B cell (primary cell): ENCODE results near the gene DCUN1D3. TPM values are rescaled to one million over a fixed set of nuclear protein-coding genes. Genes with fewer than 3 reads are reported as not detected.

Experiments used
- ATAC-seq: fragments of 200-7000 bp; cut with Tn5 transposase; one replicate; pipeline ENCODE4 v1.10.0; 2021; ENCODE audit warnings: low read depth, mild to moderate bottlenecking, moderate number of reproducible peaks, moderate library complexity
- CTCF ChIA-PET: fragments of 350-600 bp; sonication (Branson Sonifier 250); formaldehyde crosslinking; loops from one replicate; lab custom pipeline; 2021; ENCODE audit warnings: antibody characterized with exemption, inconsistent platforms; lab: Charles Lee
- POLR2A ChIA-PET: fragments of 350-600 bp; sonication (Branson Sonifier 250); formaldehyde crosslinking; loops from one replicate; lab custom pipeline; 2021; ENCODE audit warnings: antibody characterized with exemption; lab: Charles Lee
- DNase-seq: peaks from one replicate; pipeline ENCODE4 v3.0.0; 2013
- H2AFZ ChIP-seq: 2 replicates; pipeline ENCODE4 v1.6.1; 2012; ENCODE audit warnings: mild to moderate bottlenecking, low read depth, low read length; ENCODE audit not compliant: insufficient read depth, poor library complexity, severe bottlenecking
- H3K27ac ChIP-seq, 2 donors: 1 replicate in 1 of 2; 2 replicates in 1 of 2; pipeline ENCODE4 v1.5.1; 2012 to 2013; ENCODE audit warnings: low read length in 2 of 2, mild to moderate bottlenecking in 2 of 2, moderate library complexity in 1 of 2
- H3K27me3 ChIP-seq, 4 experiments: fragments of 200-600 bp in 1 of 4; sonication (generic) in 1 of 4; replicated peaks in 1 of 4; 1 replicate in 2 of 4; 2 replicates in 2 of 4; pipeline versions ENCODE4 v1.6.1 to v1.7.0; 2013 to 2016; ENCODE audit warnings: low read length in 3 of 4, mild to moderate bottlenecking in 2 of 4, mixed read lengths in 1 of 4, moderate library complexity in 1 of 4; ENCODE audit not compliant: insufficient read depth in 4 of 4, control insufficient read depth in 3 of 4; ENCODE audit errors: control extremely low read depth in 1 of 4
- H3K36me3 ChIP-seq, 2 experiments: replicated peaks in 1 of 2; 1 replicate in 1 of 2; 2 replicates in 1 of 2; pipeline versions ENCODE4 v1.6.1 to v1.7.1; 2013; ENCODE audit warnings: low read length in 1 of 2; ENCODE audit not compliant: insufficient read depth in 2 of 2, control insufficient read depth in 1 of 2; ENCODE audit errors: control extremely low read depth in 1 of 2, extremely low read depth in 1 of 2
- H3K4me1 ChIP-seq, 2 donors: fragments of 200-600 bp in 1 of 2; sonication (generic) in 1 of 2; 1 replicate in 1 of 2; 2 replicates in 1 of 2; pipeline versions ENCODE4 v1.5.1 to v1.6.1; 2013 to 2017; ENCODE audit warnings: low read length in 2 of 2; ENCODE audit not compliant: control insufficient read depth in 2 of 2, insufficient read depth in 2 of 2
- H3K4me2 ChIP-seq: replicated peaks from 2 replicates; pipeline ENCODE3; 2012; ENCODE audit warnings: mild to moderate bottlenecking, low read depth, low read length; ENCODE audit not compliant: poor library complexity, severe bottlenecking
- H3K4me3 ChIP-seq, 5 experiments: fragments of 200-600 bp in 1 of 5; sonication (generic) in 1 of 5; 1 replicate in 3 of 5; 2 replicates in 2 of 5; pipeline versions ENCODE4 v1.5.1 to v1.7.0; 2011 to 2016; ENCODE audit warnings: low read length in 4 of 5, mild to moderate bottlenecking in 4 of 5, low read depth in 2 of 5, control low read depth in 1 of 5, moderate library complexity in 1 of 5; ENCODE audit not compliant: insufficient read depth in 1 of 5; ENCODE audit errors: control extremely low read depth in 1 of 5, extremely low read depth in 1 of 5
- H3K79me2 ChIP-seq: fragments of 200-600 bp; sonication (generic); one replicate; pipeline ENCODE4 v1.6.0; 2016; ENCODE audit warnings: low read length; ENCODE audit not compliant: control insufficient read depth, insufficient read depth
- H3K9ac ChIP-seq: fragments of 200-600 bp; sonication (generic); 2 replicates; pipeline ENCODE4 v1.6.1; 2017; ENCODE audit warnings: mild to moderate bottlenecking, low read length, moderate library complexity
- H3K9me3 ChIP-seq, 3 donors: one replicate each; pipeline versions ENCODE4 v1.6.1 to v1.7.1; 2013; ENCODE audit warnings: low read length in 2 of 3; ENCODE audit not compliant: control insufficient read depth in 2 of 3, insufficient read depth in 1 of 3; ENCODE audit errors: control extremely low read depth in 1 of 3
- H4K20me1 ChIP-seq: 2 replicates; pipeline ENCODE4 v1.6.0; 2012; ENCODE audit warnings: mild to moderate bottlenecking, low read length; ENCODE audit not compliant: insufficient read depth, control insufficient read depth, poor library complexity, severe bottlenecking
- H3K27ac Mint-ChIP-seq: one replicate; pipeline ENCODE4 v1.8.0; 2021; ENCODE audit warnings: mixed read lengths
- H3K27me3 Mint-ChIP-seq: one replicate; pipeline ENCODE4 v1.8.0; 2021; ENCODE audit warnings: mixed read lengths
- H3K4me1 Mint-ChIP-seq: one replicate; pipeline ENCODE4 v1.8.0; 2021; ENCODE audit warnings: mixed read lengths
- H3K4me3 Mint-ChIP-seq: one replicate; pipeline ENCODE4 v1.8.0; 2021; ENCODE audit warnings: mixed read lengths
- H3K9me3 Mint-ChIP-seq: one replicate; pipeline ENCODE4 v1.8.0; 2022; ENCODE audit warnings: mixed read lengths; ENCODE audit not compliant: insufficient read depth
- EZH2 ChIP-seq: IDR thresholded peaks from 2 replicates; pipeline ENCODE4 v1.6.1; 2012; ENCODE audit warnings: borderline replicate concordance, low read depth, mild to moderate bottlenecking, moderate library complexity, low read length; ENCODE audit not compliant: insufficient read depth, poor library complexity, severe bottlenecking
- WGBS: methylation state at CpG from one replicate; pipeline ENCODE4 v1.1.5; 2013; ENCODE audit warnings: missing lambda C conversion rate; ENCODE audit not compliant: insufficient coverage; 5-methylcytosine and 5-hydroxymethylcytosine counted together
- intact Hi-C: fragments of 100-400 bp; cut with micrococcal nuclease; formaldehyde crosslinking; loops from one replicate; pipeline ENCODE4 v1.10.0; 2022
- polyA plus RNA-seq: library from polyadenylated mRNA; depleted of rRNA; stranded (reverse); fragments of >200 nt; gene quantifications from 2 replicates; pipeline ENCODE4 v1.2.3, GENCODE V29; 2012
- total RNA-seq, 2 donors: library from RNA; stranded (reverse); fragments of 120-200 nt in 1 of 2; gene quantifications; 1 replicate in 1 of 2; 2 replicates in 1 of 2; pipeline versions ENCODE4 v1.2.3 to v1.2.4, GENCODE V29; 2013 to 2022
- TF ChIP-seq, protein P1 (sequence below): fragments of 200-600 bp; IDR thresholded peaks from one replicate; pipeline ENCODE4 v1.8.0; 2022; ENCODE audit warnings: antibody characterized with exemption, mild to moderate bottlenecking

Gene DCUN1D3
- total and polyA plus RNA-seq, 2 donors (not counting 1 experiment from before 2014, with no cell fraction given), result 2.0 to 5.0 TPM

- no peak overlapping the region for H2AFZ ChIP-seq
- DNase-seq, result no peak
- H3K4me3 Mint-ChIP-seq, result no peak overlapping the region
- H3K27me3 ChIP-seq, result no peaks in the 10 kb centered on the region
- ATAC-seq, result no peak
- no peaks in the 10 kb centered on the region for H3K27me3 Mint-ChIP-seq
- no peaks in the 10 kb centered on the region for H3K4me1 ChIP-seq
- POLR2A ChIA-PET, result no interaction called here
- H3K36me3 ChIP-seq, result peaks cover 8 to 9% of the 10 kb centered on the region in 2 experiments
- no peak overlapping the region for H3K27ac Mint-ChIP-seq
- no peaks in the 10 kb centered on the region for H4K20me1 ChIP-seq
- H3K27ac ChIP-seq, result no peak overlapping the region
- no peaks in the 10 kb centered on the region for H3K9me3 Mint-ChIP-seq
- no peak overlapping the region for H3K9ac ChIP-seq
- CTCF ChIA-PET, result no interaction called here
- 93% methylated on average over 3 of the region's 5 CpGs for WGBS
- no peaks in the 10 kb centered on the region for H3K4me1 Mint-ChIP-seq
- intact Hi-C loops, result no loop called here
- no peak overlapping the region for H3K4me3 ChIP-seq
- H3K79me2 ChIP-seq, result no peaks in the 10 kb centered on the region
- no peaks in the 10 kb centered on the region for H3K9me3 ChIP-seq
- TF ChIP-seq, protein P1, sequence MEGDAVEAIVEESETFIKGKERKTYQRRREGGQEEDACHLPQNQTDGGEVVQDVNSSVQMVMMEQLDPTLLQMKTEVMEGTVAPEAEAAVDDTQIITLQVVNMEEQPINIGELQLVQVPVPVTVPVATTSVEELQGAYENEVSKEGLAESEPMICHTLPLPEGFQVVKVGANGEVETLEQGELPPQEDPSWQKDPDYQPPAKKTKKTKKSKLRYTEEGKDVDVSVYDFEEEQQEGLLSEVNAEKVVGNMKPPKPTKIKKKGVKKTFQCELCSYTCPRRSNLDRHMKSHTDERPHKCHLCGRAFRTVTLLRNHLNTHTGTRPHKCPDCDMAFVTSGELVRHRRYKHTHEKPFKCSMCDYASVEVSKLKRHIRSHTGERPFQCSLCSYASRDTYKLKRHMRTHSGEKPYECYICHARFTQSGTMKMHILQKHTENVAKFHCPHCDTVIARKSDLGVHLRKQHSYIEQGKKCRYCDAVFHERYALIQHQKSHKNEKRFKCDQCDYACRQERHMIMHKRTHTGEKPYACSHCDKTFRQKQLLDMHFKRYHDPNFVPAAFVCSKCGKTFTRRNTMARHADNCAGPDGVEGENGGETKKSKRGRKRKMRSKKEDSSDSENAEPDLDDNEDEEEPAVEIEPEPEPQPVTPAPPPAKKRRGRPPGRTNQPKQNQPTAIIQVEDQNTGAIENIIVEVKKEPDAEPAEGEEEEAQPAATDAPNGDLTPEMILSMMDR, result no peak
- no peak for TF ChIP-seq EZH2
- no peak overlapping the region for H3K4me2 ChIP-seq
Measured at GRCh38 chr16:20928774-20929411, 28.7 kb upstream of the DCUN1D3 start.

- CTCF ChIA-PET, result no interaction called here
- H3K4me2 ChIP-seq, result no peak overlapping the region
- Mint-ChIP-seq H3K27ac (no peak overlapping the region), H3K4me1 (no peaks in the 10 kb centered on the region), H3K4me3 (no peak overlapping the region), H3K9me3 (no peaks in the 10 kb centered on the region), H3K27me3 (no peaks in the 10 kb centered on the region)
- peaks cover 9 to 10% of the 10 kb centered on the region in 2 experiments for H3K36me3 ChIP-seq
- intact Hi-C loops, result no loop called here
- 89% methylated on average over 1 of the region's 1 CpG for WGBS
- H3K27me3 ChIP-seq, result no peaks in the 10 kb centered on the region
- H4K20me1 ChIP-seq, result no peaks in the 10 kb centered on the region
- H3K4me1 ChIP-seq, result no peaks in the 10 kb centered on the region
- H3K4me3 ChIP-seq, result no peak overlapping the region
- H3K27ac ChIP-seq, result no peak overlapping the region
- no peak overlapping the region for H3K9ac ChIP-seq
- no peak for ATAC-seq
- H2AFZ ChIP-seq, result no peak overlapping the region
- POLR2A ChIA-PET, result no interaction called here
- no peak for TF ChIP-seq EZH2
- TF ChIP-seq, protein P1, result no peak
- H3K79me2 ChIP-seq, result no peaks in the 10 kb centered on the region
- H3K9me3 ChIP-seq, result no peaks in the 10 kb centered on the region
- DNase-seq, result no peak
Measured at GRCh38 chr16:20925751-20926150, 25.6 kb upstream of the DCUN1D3 start.
